SK-N-SH (cell line): ENCODE results near the gene ITK. TPM values are rescaled to one million over a fixed set of nuclear protein-coding genes. Genes with fewer than 3 reads are reported as not detected.

Experiments
- CTCF ChIA-PET: fragments of 300-600, 350-600 bp; formaldehyde crosslinking; extraction: SDS; loops from one replicate; lab custom pipeline; 2021; lab: Yijun Ruan, JAX
- POLR2A ChIA-PET: fragments of 350-600 bp; sonication (Branson Sonifier 250); formaldehyde crosslinking; extraction: SDS; loops from one replicate; lab custom pipeline; 2020; ENCODE audit warnings: antibody characterized with exemption, inconsistent platforms; lab: Yijun Ruan, JAX
- DNase-seq: peaks from one replicate; pipeline ENCODE4 v3.0.0; 2012
- H2AFZ ChIP-seq: fragments of 200-600 bp; sonication (generic); 2 replicates; pipeline ENCODE4 v1.8.1; 2016; ENCODE audit warnings: antibody characterized with exemption, mild to moderate bottlenecking, low read depth
- H3F3A ChIP-seq: fragments of 200-600 bp; sonication (generic); replicated peaks from 2 replicates; pipeline ENCODE3; 2016; ENCODE audit warnings: antibody characterized with exemption, mild to moderate bottlenecking; ENCODE audit not compliant: insufficient read depth
- H3K27ac ChIP-seq, 2 experiments: fragments of 200-500 bp in 1 of 2; fragments of 200-600 bp in 1 of 2; sonication (Bioruptor generic) in 1 of 2; sonication (generic), shearing (Covaris generic) in 1 of 2; 2 replicates each; pipeline versions ENCODE4 v1.5.1 to v1.6.1; 2014 to 2016; ENCODE audit warnings: low read depth in 2 of 2, inconsistent platforms in 1 of 2, low read length in 1 of 2, mild to moderate bottlenecking in 1 of 2, mixed read lengths in 1 of 2
- H3K27me3 ChIP-seq: fragments of 200-600 bp; sonication (generic), shearing (Covaris generic); 2 replicates; pipeline ENCODE4 v1.6.1; 2016; ENCODE audit warnings: mixed run types; ENCODE audit not compliant: insufficient read depth
- H3K36me3 ChIP-seq, 2 experiments: fragments of 200-500 bp in 1 of 2; fragments of 200-600 bp in 1 of 2; sonication (Bioruptor generic) in 1 of 2; sonication (generic) in 1 of 2; replicated peaks in 1 of 2; 2 replicates each; pipeline versions ENCODE3 to v1.5.1; 2014 to 2016; ENCODE audit warnings: low read length in 1 of 2, mild to moderate bottlenecking in 1 of 2; ENCODE audit not compliant: insufficient read depth in 2 of 2, control insufficient read depth in 1 of 2
- H3K4me1 ChIP-seq, 2 experiments: fragments of 200-500 bp in 1 of 2; fragments of 200-600 bp in 1 of 2; sonication (Bioruptor generic) in 1 of 2; sonication (generic), shearing (Covaris generic) in 1 of 2; 2 replicates each; pipeline versions ENCODE4 v1.5.1 to v1.6.1; 2014 to 2016; ENCODE audit warnings: low read depth in 1 of 2, low read length in 1 of 2, mixed run types in 1 of 2; ENCODE audit not compliant: insufficient read depth in 2 of 2, control insufficient read depth in 1 of 2
- H3K4me2 ChIP-seq: fragments of 200-600 bp; sonication (generic), shearing (Covaris generic); 2 replicates; pipeline ENCODE4 v1.6.1; 2017; ENCODE audit warnings: mixed run types
- H3K4me3 ChIP-seq, 2 experiments: fragments of 200-500 bp in 1 of 2; fragments of 200-600 bp in 1 of 2; sonication (Bioruptor generic) in 1 of 2; sonication (generic), shearing (Covaris generic) in 1 of 2; 2 replicates each; pipeline versions ENCODE4 v1.5.1 to v1.8.1; 2014 to 2016; ENCODE audit warnings: low read depth in 2 of 2, inconsistent platforms in 1 of 2, low read length in 1 of 2, mild to moderate bottlenecking in 1 of 2, mixed read lengths in 1 of 2, moderate library complexity in 1 of 2
- H3K79me2 ChIP-seq: fragments of 200-600 bp; sonication (generic); 2 replicates; pipeline ENCODE4 v1.8.1; 2017; ENCODE audit warnings: mild to moderate bottlenecking; ENCODE audit not compliant: insufficient read depth
- H3K9ac ChIP-seq: fragments of 200-600 bp; sonication (generic); 2 replicates; pipeline ENCODE4 v1.6.1; 2017; ENCODE audit warnings: mixed run types
- H3K9me2 ChIP-seq: fragments of 200-600 bp; sonication (generic); 2 replicates; pipeline ENCODE4 v1.6.1; 2017; ENCODE audit warnings: mixed run types
- H3K9me3 ChIP-seq: fragments of 200-600 bp; sonication (generic); 2 replicates; pipeline ENCODE4 v1.6.1; 2017; ENCODE audit warnings: mixed run types, mild to moderate bottlenecking, moderate library complexity
- H4K20me1 ChIP-seq: fragments of 200-600 bp; sonication (generic); 2 replicates; pipeline ENCODE4 v1.6.1; 2017; ENCODE audit warnings: mild to moderate bottlenecking, mixed run types; ENCODE audit not compliant: insufficient read depth
- ELF1 ChIP-seq: IDR thresholded peaks from 2 replicates; pipeline ENCODE4 v1.4.0; 2012
- EZH2phosphoT487 ChIP-seq: fragments of 200-600 bp; sonication (generic); IDR thresholded peaks from 2 replicates; pipeline ENCODE4 v1.6.1; 2017; ENCODE audit warnings: low read depth, mixed run types, mild to moderate bottlenecking, antibody characterized with exemption, moderate library complexity, borderline replicate concordance
- FOXJ3 ChIP-seq: sonication (generic); formaldehyde crosslinking; IDR thresholded peaks from 2 replicates; pipeline ENCODE4 v1.5.1; 2020; ENCODE audit warnings: mild to moderate bottlenecking, missing genetic modification reagents
- GATA2 ChIP-seq: sonication (generic); formaldehyde crosslinking; IDR thresholded peaks from 2 replicates; pipeline ENCODE4 v1.5.0; 2020; ENCODE audit warnings: mild to moderate bottlenecking, missing genetic modification reagents
- JUND ChIP-seq: IDR thresholded peaks from 2 replicates; pipeline ENCODE4 v1.4.0; 2012
- MEF2A ChIP-seq: IDR thresholded peaks from 2 replicates; pipeline ENCODE4 v1.4.0; 2012; ENCODE audit warnings: low read depth, borderline replicate concordance
- MXI1 ChIP-seq: IDR thresholded peaks from 2 replicates; pipeline ENCODE4 v1.6.1; 2012; ENCODE audit warnings: mild to moderate bottlenecking, low read depth, low read length, improper control_type of control experiment
- POLR2AphosphoS5 ChIP-seq: IDR thresholded peaks from 2 replicates; pipeline ENCODE4 v1.6.1; 2012; ENCODE audit warnings: low read depth, low read length
- RCOR1 ChIP-seq: fragments of 150-350 bp; IDR thresholded peaks from 2 replicates; pipeline ENCODE4 v1.6.1; 2017; ENCODE audit warnings: antibody characterized with exemption, low read length
- SIN3A ChIP-seq: IDR thresholded peaks from 2 replicates; pipeline ENCODE4 v1.6.1; 2012; ENCODE audit warnings: low read depth, mild to moderate bottlenecking, low read length, moderate library complexity, borderline replicate concordance
- SMC3 ChIP-seq: IDR thresholded peaks from 2 replicates; pipeline ENCODE4 v1.6.1; 2012; ENCODE audit warnings: low read depth, low read length, improper control_type of control experiment
- TAF1 ChIP-seq: IDR thresholded peaks from 2 replicates; pipeline ENCODE4 v1.6.1; 2012; ENCODE audit warnings: low read depth, mild to moderate bottlenecking, low read length, moderate library complexity, borderline replicate concordance
- TEAD4 ChIP-seq: IDR thresholded peaks from 2 replicates; pipeline ENCODE4 v1.4.0; 2012; ENCODE audit warnings: mild to moderate bottlenecking, borderline replicate concordance; ENCODE audit not compliant: insufficient read depth
- YY1 ChIP-seq: IDR thresholded peaks from 2 replicates; pipeline ENCODE4 v1.4.0; 2012; ENCODE audit warnings: low read depth, mild to moderate bottlenecking
- WGBS: methylation state at CpG from one replicate; pipeline ENCODE4 v1.1.6; 2017; ENCODE audit warnings: low lambda C conversion rate; 5-methylcytosine and 5-hydroxymethylcytosine counted together
- polyA plus RNA-seq, 3 experiments: library from polyadenylated mRNA; depleted of rRNA; stranded (reverse); fragments of >200 nt; gene quantifications; 2 replicates each; pipeline ENCODE4 v1.2.3, GENCODE V29; 2012
- TF ChIP-seq, protein P1 (sequence below): IDR thresholded peaks from 2 replicates; pipeline ENCODE4 v1.6.1; 2012; ENCODE audit warnings: mild to moderate bottlenecking, low read depth, low read length, moderate library complexity
- TF ChIP-seq, protein P2 (sequence below): IDR thresholded peaks from 2 replicates; pipeline ENCODE4 v1.4.0; 2012; ENCODE audit warnings: low read depth, borderline replicate concordance
- TF ChIP-seq, protein P3 (sequence below): IDR thresholded peaks from 2 replicates; pipeline ENCODE4 v1.4.0; 2012; ENCODE audit warnings: low read depth, borderline replicate concordance

Gene ITK
- polyA plus RNA-seq, 1 of the 3 experiments (the other 2 are of a cell fraction), result not detected

DNA sequence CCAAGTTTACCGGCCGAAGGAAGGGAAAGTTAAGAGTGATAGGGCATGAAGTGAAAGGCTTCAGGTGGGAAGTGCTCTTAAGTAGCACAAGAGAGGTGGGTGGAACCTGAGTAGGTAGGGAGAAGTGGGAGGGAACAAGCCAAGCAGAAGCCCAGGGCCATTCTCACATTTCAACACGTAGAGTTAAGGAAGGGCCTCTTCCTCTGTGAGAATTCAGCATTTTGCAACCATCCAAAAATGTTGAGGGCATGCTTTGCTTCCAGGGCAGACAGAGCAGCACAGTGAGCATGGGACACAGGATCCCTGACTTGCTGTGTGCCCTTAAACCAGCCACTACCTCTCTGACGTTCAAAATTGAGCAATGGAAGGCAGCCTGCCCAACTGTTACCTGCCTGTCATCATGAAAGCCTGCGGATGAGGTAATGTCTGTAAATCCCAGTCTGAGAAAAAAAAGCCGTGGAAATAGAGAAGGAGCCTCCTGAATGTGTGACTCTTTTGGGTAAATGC, 88.6 kb downstream of the ITK start:
- H3K4me3 ChIP-seq, result no peak overlapping the region
- no peaks in the 10 kb centered on the region for H3K9me2 ChIP-seq
- CTCF ChIA-PET, result no interaction called here
- no peaks in the 10 kb centered on the region for H4K20me1 ChIP-seq
- H3K36me3 ChIP-seq, result no peaks in the 10 kb centered on the region
- no peaks in the 10 kb centered on the region for H3F3A ChIP-seq
- no peak for DNase-seq
- WGBS, result 86% methylated on average over 6 of the region's 6 CpGs
- TF ChIP-seq POLR2AphosphoS5, result no peak
- TF ChIP-seq SIN3A, result no peak
- no peak for TF ChIP-seq GATA2 (CRISPR knock-in tag)
- no peak for TF ChIP-seq JUND
- no peak for TF ChIP-seq ELF1
- TF ChIP-seq YY1, result no peak
- TF ChIP-seq MEF2A, result no peak
- TF ChIP-seq EZH2phosphoT487, result no peak
- no peak for TF ChIP-seq FOXJ3
- no peak for TF ChIP-seq MXI1
- TF ChIP-seq TEAD4, result no peak
- TF ChIP-seq, protein P1, sequence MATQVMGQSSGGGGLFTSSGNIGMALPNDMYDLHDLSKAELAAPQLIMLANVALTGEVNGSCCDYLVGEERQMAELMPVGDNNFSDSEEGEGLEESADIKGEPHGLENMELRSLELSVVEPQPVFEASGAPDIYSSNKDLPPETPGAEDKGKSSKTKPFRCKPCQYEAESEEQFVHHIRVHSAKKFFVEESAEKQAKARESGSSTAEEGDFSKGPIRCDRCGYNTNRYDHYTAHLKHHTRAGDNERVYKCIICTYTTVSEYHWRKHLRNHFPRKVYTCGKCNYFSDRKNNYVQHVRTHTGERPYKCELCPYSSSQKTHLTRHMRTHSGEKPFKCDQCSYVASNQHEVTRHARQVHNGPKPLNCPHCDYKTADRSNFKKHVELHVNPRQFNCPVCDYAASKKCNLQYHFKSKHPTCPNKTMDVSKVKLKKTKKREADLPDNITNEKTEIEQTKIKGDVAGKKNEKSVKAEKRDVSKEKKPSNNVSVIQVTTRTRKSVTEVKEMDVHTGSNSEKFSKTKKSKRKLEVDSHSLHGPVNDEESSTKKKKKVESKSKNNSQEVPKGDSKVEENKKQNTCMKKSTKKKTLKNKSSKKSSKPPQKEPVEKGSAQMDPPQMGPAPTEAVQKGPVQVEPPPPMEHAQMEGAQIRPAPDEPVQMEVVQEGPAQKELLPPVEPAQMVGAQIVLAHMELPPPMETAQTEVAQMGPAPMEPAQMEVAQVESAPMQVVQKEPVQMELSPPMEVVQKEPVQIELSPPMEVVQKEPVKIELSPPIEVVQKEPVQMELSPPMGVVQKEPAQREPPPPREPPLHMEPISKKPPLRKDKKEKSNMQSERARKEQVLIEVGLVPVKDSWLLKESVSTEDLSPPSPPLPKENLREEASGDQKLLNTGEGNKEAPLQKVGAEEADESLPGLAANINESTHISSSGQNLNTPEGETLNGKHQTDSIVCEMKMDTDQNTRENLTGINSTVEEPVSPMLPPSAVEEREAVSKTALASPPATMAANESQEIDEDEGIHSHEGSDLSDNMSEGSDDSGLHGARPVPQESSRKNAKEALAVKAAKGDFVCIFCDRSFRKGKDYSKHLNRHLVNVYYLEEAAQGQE, result no peak
- TF ChIP-seq, protein P2, sequence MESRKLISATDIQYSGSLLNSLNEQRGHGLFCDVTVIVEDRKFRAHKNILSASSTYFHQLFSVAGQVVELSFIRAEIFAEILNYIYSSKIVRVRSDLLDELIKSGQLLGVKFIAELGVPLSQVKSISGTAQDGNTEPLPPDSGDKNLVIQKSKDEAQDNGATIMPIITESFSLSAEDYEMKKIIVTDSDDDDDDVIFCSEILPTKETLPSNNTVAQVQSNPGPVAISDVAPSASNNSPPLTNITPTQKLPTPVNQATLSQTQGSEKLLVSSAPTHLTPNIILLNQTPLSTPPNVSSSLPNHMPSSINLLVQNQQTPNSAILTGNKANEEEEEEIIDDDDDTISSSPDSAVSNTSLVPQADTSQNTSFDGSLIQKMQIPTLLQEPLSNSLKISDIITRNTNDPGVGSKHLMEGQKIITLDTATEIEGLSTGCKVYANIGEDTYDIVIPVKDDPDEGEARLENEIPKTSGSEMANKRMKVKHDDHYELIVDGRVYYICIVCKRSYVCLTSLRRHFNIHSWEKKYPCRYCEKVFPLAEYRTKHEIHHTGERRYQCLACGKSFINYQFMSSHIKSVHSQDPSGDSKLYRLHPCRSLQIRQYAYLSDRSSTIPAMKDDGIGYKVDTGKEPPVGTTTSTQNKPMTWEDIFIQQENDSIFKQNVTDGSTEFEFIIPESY, result no peak
- TF ChIP-seq, protein P3, sequence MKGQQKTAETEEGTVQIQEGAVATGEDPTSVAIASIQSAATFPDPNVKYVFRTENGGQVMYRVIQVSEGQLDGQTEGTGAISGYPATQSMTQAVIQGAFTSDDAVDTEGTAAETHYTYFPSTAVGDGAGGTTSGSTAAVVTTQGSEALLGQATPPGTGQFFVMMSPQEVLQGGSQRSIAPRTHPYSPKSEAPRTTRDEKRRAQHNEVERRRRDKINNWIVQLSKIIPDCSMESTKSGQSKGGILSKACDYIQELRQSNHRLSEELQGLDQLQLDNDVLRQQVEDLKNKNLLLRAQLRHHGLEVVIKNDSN, result no peak
- no peak for TF ChIP-seq TAF1
- no peak for TF ChIP-seq SMC3
- no peak for TF ChIP-seq RCOR1
- TF ChIP-seq, all 33 proteins: peak for 0
- no peak overlapping the region for H3K27ac ChIP-seq
- peaks cover 10% of the 10 kb centered on the region; the same call in 1 of the 2 replicates for H3K27me3 ChIP-seq
- H3K9me3 ChIP-seq, result no peaks in the 10 kb centered on the region
- no peak overlapping the region for H2AFZ ChIP-seq
- H3K79me2 ChIP-seq, result no peaks in the 10 kb centered on the region
- no peak overlapping the region for H3K4me2 ChIP-seq
- POLR2A ChIA-PET, result no interaction called here
- no peak overlapping the region for H3K9ac ChIP-seq
- peaks cover 0 to 19% of the 10 kb centered on the region in 2 experiments; a peak in 1 of 4 replicates for H3K4me1 ChIP-seq
